Hematopoietic multipotent progenitor cell treated with erythropoietin and hydrocortisone succinate and interleukin-3 and kit ligand, for 6 days (in vitro differentiated cells): ENCODE measurements around the gene ARHGAP8.

Experiments
- DNase-seq: peaks from one replicate; pipeline ENCODE4 v3.0.0-alpha.2; 2015

ARHGAP8 gene

DNA sequence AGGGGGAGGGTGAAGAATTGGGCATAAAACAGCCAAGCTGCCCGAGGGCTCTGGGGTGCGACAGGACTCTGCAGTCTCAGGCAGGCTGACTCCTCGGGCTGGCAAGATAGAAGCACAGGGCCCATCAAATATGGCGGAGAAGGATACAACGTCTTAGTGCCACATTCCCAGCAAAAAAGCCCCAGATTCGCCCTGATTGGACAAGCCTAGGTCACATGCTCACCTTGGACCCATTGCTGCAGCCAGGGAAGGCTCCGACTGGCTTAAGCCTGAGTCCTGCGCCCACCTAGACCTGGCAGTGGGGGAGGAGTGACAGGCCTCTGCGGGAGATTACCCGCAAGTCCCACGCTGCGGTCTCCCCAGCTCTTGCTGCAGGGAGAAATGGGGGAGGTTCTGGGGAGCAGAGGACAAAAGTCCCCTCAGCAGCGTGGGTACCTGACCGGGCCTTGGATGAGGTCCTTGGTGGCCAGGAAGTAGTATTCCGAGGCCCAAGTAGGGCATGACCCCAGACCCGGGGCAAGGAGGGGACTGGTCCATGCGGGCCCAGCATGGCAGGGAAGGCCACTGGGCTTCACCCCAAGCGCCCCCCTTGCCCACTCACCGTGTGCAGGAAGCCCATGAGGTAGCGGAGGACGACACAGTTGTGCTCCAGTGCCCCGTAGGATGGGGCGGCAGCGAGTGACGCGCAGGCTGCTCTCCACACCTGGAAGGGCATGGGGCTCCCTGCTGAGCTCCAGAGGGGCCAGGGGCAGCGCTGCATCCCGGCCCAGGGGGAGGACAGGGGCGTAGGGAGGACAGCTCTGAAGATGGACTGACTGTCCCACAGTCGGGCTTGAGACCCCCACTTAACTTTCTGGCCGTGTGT is 113.0 kb downstream of the ARHGAP8 start:
- DNase-seq, result no peak

DNA sequence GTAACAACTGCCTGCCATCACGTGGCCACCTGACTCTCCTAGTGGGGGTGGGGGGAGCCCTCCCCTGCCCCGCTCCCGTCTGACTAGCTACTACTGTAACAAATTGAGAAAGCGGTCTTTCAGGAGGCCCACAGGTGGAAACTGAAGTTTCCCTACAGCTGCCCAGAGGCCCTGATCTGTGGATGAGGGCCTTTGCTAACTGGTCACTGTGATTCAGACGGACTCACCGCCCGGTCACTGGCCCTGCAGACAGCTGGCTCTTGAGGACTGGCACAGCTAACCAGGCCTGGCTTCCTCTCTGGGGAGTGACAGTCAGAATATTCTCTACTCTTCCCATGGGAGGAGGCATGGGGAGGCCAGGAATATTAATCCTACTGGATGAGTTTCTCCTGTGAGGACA is 116.8 kb downstream of the ARHGAP8 start:
- no peak for DNase-seq

DNA sequence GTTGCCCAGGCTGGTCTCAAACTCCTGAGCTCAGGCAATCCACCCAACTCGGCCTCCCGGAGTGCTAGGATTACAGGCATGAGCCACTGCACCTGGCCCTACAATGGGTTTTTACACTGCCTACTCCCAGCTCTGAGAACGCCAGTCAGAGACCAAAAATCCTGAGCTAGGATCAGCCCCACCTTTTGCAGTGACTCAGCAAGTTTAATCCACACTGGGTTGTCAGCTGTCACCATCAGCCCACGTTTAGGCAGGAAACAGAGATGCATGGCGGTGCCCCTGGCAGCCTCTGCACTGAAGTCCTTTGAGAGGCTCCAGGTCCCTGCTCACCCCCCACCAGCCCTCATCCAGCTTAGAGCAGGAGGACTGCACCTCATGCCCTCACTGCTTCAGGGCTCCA is 117.6 kb downstream of the ARHGAP8 start:
- peak; percentile 82 for DNase-seq

DNA sequence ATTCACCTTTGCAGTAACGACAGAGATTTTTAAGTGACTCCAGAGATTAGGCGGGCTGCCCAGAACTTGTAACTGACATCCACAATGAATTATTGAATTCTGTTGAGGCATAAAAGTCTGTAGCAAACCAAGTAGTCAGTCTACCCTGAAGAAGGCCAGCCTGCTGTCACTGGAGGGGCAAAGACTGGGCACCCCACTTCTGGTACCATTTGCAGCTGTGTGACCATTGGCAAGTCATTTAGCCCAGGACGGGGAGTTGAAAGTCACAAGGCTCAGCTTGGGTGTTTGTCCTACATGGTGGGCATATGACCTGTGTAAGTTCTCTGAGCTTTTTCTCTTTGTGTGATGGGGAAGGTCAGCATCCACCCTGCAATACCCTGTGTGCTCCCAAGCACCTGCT is 119.4 kb downstream of the ARHGAP8 start:
- no peak for DNase-seq

DNA sequence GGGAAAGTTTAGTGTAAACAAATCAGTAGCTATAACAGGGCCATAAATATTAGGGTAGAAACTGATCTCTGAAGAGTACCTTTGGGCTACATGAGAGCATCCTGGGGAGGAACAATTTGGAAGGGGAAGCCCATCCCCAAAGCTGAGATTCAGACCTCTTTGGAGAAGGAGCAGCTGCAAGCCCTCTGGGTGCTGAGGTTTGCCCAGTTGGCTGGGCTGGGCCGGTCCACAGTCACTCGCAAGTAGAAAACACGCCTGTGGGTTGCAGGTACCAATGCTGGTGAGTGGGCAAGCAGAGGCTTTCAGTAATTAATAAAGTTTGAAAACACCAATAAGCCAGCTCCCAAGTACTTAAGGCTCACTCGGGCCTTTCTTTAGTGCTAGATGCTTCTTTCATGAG is 124.5 kb downstream of the ARHGAP8 start:
- no peak for DNase-seq

DNA sequence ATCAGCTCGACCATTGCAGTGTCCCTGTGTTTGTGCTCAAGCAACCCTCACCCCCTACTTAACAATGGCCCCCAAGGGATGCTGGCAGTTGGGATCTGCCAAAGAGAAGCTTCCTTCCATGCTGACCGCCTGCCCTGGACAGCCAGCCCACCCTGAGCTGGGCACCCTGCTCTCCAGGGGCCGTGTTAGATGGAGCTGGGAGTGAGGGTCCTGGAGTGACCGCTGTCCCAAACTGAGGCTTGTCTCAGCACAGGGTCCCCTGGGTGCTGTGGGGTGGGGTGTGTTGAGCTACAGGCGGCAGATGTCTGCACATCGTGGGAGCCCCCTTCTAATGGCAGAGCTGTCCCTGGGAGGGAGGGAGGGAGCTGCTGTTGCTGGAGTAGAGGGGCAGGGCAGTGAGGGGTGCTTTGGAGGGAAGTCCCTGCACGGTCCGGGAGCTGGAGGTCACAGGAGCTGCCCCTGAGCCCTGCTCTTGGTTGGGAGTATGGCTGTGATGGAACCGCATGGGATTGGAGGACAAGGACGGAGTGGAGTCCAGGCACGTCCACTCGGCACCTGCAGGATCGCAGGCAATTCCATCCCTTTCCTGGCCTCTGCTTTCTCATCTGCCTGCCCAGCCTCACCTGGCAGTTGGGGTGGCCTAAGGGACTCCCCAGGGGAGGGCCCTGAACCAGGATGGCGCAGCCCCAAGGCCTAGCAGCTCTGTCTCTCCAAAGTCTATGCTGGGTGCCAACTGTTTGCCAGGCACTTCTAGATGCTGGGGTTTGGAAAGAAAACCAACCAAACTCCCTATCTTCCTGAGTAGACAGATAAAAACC is 126.3 kb downstream of the ARHGAP8 start:
- DNase-seq, result no peak

DNA sequence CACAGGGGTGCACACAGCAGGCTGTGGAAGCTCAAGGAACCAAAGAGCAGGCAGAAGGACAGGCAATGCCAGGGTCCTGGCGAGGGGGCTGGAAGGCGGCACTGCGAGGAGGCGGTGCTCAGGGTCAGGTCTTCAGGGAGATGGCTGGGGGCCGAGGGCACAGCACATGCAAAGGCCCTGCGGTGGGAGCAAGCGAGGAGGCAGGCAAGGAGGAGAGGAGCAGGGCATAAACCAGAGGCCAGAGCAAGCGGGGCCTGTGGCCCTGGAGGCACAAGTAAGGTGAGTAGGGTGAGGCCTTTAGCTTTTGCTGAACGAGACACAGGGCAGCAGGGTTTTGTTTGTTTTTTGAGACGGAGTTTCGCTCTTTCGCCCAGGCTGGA is 126.9 kb downstream of the ARHGAP8 start:
- DNase-seq, result no peak

DNA sequence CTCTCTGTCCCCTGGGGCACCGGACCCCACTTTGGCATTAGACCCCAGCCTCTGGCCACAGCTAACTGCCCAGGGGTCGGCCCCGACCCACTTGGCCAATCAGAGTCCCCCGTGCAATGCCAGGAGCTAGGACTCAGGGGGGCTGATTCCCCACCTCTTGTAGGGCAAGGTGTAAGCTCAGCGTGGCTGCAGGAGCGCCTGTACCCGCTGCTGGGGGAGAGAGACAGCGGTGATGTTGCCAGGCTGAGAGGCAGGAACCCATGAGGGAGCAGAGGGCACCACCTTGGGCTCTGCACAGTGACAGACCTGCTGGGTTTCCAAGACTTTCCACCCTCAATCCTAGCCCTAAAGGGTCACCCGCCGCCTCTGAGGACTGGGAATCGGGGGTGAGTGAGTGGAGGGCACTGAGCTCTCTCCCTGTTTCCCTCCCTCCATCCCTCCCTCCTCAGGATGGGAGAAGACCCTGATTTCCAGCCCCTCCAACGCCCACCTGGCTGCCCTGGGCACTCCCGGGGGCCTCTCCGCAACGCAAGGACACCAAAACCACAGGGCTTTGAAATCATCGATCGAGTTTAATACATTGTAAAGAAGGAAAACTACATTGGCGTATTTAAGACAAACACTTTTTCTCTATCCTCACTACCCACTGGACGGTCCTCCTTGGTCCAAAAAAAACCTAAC is 128.4 kb downstream of the ARHGAP8 start:
- DNase-seq, result no peak

DNA sequence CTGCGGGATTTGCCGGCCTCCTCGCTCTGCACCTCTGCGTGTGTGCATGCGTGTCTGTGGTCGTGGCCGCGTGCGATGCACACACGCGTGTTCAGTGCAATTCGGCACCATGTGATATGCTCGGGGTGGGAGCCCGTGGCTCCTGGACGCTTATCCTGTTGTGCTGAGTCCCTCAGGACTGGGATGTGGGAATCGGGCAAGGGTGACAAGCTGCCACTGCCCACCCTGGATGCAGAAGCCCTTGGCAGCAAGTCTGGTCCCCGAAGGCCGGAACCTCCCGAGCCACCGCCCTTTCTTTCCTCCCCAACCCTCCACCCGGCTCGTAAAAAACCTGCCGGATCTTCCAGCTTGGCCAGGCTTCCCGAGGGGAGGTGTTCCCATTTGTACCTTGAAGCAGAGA is 129.2 kb downstream of the ARHGAP8 start:
- no peak for DNase-seq

DNA sequence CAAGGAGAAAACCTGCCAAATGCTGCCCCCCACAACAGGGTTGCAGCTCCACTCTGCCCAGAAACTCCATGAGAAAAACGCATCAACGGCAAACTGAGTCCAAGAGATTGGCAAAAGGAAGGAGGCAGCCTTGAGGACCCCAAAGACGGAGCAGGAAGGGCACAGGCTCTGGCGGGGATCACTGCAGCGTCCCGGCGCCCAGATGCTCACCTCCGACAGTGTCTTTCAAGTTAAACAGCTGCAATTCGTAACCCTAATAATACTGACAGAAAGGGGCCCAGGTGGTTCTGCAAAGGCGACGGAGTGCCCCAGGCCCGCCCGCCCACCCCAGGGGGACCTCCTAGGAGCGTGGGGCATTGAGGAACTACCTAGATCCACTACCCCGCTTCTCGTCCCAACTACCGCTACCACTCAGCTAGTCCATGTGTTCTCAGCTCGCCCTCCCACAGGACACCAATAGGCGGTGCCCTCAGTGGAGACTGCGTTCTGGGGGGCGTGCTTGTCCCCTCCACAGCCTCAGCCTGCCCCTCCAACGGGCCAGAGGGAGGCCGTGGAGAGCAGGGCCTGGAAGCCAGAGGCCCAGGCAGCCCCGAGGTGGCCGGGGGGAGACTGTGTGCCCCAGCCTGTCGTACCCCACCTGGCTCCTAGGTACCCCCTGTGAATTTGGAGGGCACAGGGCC is 130.0 kb downstream of the ARHGAP8 start:
- DNase-seq, result no peak

DNA sequence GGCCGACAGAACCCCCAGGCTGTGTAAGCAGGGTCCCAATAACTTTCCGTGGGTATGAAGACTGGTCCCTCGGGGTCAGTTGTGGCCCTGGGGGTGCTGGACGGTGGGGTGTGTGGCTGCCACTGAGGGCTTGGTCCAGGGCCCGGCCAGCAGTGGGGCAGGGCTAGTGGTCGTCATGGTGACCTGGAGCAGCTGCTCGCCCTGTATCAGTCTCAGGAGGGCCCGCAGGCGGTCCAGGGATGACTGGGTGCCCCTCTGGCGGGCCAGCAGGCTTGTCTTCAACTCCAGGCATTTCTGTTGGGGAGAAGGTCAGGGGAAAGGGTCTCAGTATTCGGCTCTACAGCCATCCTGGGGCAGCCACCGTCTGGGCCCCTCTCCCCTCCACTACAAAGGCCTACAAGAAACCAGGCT is 130.6 kb downstream of the ARHGAP8 start:
- DNase-seq, result no peak

DNA sequence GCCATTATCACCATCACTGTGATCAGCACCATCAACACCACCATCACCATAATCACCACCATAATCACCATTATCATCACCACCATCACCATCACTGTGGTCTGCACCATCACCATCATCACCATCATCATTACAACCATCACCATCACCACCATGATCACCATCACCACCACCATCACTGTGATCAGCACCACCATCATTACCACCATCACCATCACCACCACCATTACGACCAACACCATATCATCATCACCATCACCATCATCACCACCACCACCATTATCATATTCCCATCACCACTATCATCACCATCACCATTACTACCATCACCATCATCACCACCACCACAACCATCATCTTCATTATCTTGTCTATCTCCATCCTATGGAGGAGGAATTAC is 132.2 kb downstream of the ARHGAP8 start:
- no peak for DNase-seq

DNA sequence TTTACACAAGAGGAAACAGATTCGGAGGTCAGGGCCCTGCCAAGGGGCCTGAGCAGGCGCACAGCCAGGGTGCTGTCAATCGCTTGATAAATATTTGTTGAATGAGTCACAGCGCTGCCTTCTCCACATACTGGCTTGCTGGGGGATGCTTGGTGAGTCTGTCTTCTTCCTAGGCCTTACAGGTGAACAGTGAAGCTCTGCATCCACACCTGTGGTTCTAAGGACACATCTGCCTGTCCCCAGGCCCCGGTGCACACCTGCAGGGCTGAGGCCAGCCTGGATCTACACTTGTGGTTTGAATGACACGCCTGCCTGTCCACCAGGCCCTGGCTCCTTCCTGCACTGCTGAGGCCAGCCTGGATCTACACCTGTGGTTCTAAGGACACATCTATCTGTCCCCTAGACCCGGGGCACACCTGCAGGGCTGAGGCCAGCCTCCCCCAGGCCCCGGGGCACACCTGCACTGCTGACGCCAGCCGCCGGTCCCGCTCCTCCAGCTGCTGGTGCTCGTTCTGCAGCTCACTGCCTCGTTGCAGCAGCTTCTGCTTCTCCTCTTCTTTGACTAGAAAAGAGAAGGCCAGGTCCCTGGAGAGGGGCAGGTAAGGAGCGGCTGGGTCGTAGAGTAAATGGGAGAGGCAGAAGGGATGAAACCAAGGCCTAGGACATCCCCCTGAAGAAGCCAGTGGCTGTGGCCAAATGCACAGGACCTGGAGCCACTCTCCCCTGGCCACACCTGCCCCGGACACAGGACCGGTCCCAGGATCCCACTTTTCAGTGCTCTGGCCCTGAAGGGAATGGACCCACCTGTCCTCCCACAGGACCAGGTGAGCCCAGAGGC is 132.8 kb downstream of the ARHGAP8 start:
- DNase-seq, result no peak

DNA sequence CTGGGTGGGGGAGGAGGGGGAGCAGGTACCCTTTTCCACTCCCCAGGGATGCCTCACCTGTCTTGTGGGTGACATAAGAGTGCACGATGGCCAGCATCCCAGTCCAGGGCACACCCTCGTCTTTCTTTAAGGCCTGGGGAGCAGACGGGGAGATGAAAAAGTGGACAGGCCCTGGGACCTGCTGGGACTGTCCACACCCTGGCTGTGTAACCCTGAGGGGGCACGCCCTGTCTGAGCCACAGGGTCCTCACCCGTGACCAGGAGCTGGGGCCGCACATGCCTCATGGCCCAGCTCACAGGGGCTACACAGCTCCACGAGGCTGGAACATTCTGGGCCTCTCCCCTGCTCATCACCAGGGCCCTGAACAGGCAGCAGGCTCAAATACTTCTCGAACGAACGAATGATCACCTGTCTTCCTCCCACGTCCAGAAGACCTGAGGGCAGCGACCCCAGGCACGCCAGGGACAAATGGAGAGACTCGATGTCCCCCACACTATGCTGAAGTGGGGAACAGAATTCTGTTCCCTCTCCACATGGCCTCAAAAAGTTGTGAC is 133.5 kb downstream of the ARHGAP8 start:
- DNase-seq, result no peak

DNA sequence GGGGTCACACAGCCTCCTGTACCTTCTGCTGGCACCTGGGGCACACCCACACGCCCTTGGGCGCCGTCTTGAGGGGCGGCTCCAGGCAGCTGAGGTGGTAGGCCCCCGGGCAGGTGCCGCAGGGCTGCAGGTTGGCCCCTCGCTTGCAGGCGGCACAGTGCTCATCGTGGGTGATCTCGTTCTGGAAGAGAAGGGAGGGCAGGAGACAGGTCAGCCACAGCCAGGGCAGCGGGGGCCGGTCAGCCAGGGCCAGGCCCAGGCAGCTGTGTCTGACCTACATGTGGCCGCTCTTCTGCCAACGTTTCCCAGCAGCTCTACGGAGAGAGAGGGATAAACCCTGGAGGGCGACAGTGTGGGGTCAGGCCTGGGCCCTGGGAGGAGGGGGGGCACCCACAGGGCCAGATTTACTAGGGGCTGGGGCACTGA is 135.6 kb downstream of the ARHGAP8 start:
- DNase-seq, result no peak

DNA sequence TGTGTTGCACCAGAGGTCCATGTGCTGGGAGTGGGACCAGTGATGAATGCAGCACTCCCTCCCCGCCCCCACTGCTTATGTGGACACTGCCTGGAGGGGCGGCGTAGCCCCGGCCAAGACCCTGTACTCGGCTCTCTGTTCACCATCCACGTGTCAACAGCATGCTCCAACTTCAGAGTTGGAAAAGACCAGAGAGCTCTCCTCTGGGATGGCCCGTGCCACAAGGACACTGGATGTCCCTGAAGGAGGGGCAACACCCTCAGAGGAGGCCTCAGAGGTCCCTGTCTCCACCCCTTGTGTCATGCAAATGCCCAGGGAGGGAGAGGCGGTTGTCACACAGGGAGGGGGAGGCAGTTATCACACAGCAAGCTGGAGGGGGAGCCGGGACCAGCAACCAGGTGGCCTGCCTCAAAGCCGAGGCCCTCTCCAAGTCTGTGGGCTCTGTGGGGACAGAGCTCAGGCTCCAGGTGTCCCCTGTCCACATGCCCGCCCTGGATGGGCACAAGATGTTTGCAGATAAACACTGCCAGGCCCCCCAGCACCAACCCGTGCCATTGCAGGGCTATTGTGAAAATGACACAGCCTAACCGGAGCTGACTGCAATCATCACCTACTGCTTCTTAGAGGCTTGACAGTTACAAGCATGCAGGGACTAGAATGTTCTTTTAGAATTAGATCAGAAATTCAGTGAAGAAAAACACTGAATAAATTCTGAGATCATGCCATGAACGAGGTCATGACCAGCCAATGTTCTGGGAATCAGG is 136.3 kb downstream of the ARHGAP8 start:
- DNase-seq, result no peak

DNA sequence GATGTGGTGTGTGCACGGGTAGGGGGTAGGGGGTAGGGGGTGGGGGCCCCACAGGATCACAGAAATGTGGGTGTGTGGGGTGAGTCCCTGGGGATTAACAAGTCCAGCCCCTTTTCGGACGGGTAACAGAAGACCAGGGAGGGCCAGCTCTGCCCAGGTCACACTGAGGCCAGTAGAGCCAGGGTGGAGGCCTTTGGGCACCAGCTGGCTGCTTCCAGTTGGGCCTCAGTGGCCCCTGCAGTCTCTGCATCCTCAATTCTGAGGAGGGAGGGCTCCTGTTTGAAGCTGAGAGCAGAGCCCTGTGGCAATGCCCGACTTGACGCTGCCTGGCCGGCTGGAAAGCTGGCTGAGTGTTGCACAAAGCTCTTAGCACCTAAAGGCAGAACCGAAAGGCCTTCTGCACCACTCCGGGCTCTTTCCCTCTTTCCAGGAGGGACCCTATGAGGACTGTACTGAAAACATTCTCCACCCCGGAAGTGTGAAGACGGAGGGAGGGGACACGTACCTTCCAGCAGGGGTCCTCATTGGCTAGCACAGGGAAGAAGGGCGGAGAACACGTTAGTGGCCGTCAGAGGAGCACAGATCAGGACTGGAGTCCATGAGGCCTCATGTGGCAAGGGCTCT is 137.0 kb downstream of the ARHGAP8 start:
- DNase-seq, result no peak

DNA sequence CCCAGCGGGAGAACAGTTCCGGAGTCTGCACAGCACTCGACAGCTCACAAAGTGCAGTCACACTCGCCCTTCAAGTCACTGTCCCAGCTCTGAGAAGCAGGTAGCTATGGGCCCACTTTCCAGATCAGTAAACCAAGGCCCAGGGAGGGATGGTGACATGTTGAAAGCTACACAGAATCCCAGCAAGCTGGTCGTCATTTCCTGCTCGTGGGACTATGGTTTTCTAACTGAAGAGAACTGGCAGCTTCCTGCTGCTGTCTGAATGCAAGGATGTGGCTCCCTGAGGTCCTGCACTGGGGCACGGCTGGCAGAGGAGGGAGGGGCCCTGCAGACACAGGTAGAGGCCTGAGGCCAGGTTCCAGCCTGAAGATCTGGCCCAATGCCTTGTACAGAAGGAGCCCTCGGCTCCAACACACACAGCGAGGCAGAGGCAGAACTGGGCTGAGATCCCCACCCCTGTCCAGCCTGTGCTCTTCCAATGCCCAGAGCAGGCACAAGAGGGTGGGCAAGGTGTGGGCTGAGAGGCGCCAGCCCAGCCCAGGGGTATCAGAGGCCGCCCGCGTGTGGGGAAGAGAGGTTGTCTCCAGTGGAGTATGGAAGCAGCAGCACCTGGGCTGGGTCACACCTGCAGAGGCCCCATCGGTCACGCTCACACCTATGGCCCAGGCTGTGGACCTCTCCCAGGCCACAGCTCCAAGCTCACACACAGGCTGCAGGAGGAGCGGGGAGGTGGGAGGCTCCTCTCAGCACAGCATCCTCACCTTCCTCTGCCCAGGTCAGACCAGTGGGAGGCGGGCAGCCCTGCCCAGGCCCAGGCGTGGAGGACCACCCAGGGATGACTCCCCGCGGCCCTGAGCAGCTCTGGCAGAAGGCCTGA is 138.3 kb downstream of the ARHGAP8 start:
- no peak for DNase-seq

DNA sequence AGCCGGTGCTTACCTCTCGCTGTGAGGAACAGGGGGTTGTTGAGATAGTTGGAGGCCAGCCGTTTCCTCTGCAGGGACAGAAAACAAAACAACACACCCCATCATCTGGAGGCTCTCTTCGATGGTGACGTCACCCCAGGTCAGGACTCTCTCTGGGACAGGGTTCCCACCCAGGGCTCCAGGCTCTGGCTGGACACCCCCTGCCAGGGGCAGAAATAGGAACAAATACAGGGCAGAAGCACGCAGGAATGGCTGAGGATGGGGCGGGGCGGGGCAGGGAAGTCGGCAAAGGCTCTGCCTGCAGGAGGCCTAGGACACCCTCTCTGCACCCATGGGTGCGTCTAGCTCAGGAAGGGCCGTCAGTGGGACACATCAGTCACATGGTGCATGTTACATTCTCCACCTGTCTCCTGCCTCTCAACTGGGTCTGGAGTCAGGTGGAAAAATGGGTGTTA is 138.9 kb downstream of the ARHGAP8 start:
- no peak for DNase-seq
